Keratinocyte (primary cell): Measurements from ENCODE around the gene CDR2L. TPM values are rescaled to one million over a fixed set of nuclear protein-coding genes. Genes with fewer than 3 reads are reported as not detected.
"Not testable (repeated sequence)": the region's sequence is repeated elsewhere in the genome, so short reads cannot be mapped to it uniquely, and the experiment has no call there.

Experiments used
- DNase-seq: peaks from one replicate; pipeline ENCODE4 v3.0.0-alpha.2; 2011; ENCODE audit warnings: low read depth, missing footprints, low spot score
- FAIRE-seq: peaks from 2 replicates; lab custom pipeline; 2011; peaks lifted over from hg19 to GRCh38; lab: Jason Lieb, UNC
- H2AFZ ChIP-seq: 2 replicates; pipeline ENCODE4 v1.6.0; 2012; ENCODE audit warnings: low read length, control low read depth, inconsistent platforms; ENCODE audit not compliant: control insufficient read depth
- H3K27ac ChIP-seq: 2 replicates; pipeline ENCODE4 v1.5.1; 2011; ENCODE audit warnings: low read length; ENCODE audit not compliant: control insufficient read depth, insufficient read depth
- H3K27me3 ChIP-seq: 3 replicates; pipeline ENCODE4 v1.6.0; 2011; ENCODE audit warnings: low read length; ENCODE audit not compliant: control insufficient read depth, insufficient read depth; ENCODE audit errors: extremely low read depth
- H3K36me3 ChIP-seq, 2 experiments: 2 replicates in 1 of 2; 3 replicates in 1 of 2; pipeline ENCODE4 v1.5.1; 2011; ENCODE audit warnings: low read length in 2 of 2, mild to moderate bottlenecking in 1 of 2; ENCODE audit not compliant: control insufficient read depth in 2 of 2, insufficient read depth in 2 of 2; ENCODE audit errors: extremely low read depth in 1 of 2
- H3K4me1 ChIP-seq: 3 replicates; pipeline ENCODE4 v1.5.1; 2011; ENCODE audit warnings: low read length; ENCODE audit not compliant: control insufficient read depth, insufficient read depth; ENCODE audit errors: extremely low read depth
- H3K4me2 ChIP-seq: 3 replicates; pipeline ENCODE4 v1.6.0; 2011; ENCODE audit warnings: low read depth, low read length; ENCODE audit not compliant: control insufficient read depth, insufficient read depth; ENCODE audit errors: extremely low read depth
- H3K4me3 ChIP-seq, 3 experiments: fragments of 200-600 bp in 1 of 3; sonication (generic) in 1 of 3; 2 replicates in 2 of 3; 3 replicates in 1 of 3; pipeline ENCODE4 v1.5.1; 2011 to 2016; ENCODE audit warnings: low read length in 3 of 3, mild to moderate bottlenecking in 3 of 3, control low read depth in 2 of 3, inconsistent platforms in 1 of 3, low read depth in 1 of 3, mixed read lengths in 1 of 3, mixed run types in 1 of 3, moderate library complexity in 1 of 3; ENCODE audit not compliant: control insufficient read depth in 2 of 3, insufficient read depth in 2 of 3; ENCODE audit errors: extremely low read depth in 1 of 3
- H3K79me2 ChIP-seq: 2 replicates; pipeline ENCODE4 v1.6.0; 2012; ENCODE audit warnings: low read length; ENCODE audit not compliant: control insufficient read depth, insufficient read depth
- H3K9ac ChIP-seq: 3 replicates; pipeline ENCODE4 v1.6.0; 2011; ENCODE audit warnings: low read length; ENCODE audit not compliant: control insufficient read depth, insufficient read depth; ENCODE audit errors: extremely low read depth
- H3K9me1 ChIP-seq: 3 replicates; pipeline ENCODE4 v1.6.0; 2011; ENCODE audit warnings: low read length; ENCODE audit not compliant: control insufficient read depth, insufficient read depth; ENCODE audit errors: extremely low read depth
- H3K9me3 ChIP-seq: 2 replicates; pipeline ENCODE4 v1.5.1; 2012; ENCODE audit warnings: low read depth, low read length; ENCODE audit not compliant: control insufficient read depth
- H4K20me1 ChIP-seq: 3 replicates; pipeline ENCODE4 v1.6.0; 2011; ENCODE audit warnings: low read length; ENCODE audit not compliant: control insufficient read depth, insufficient read depth; ENCODE audit errors: extremely low read depth
- CTCF ChIP-seq, 3 experiments: IDR thresholded peaks in 1 of 3; conservative IDR thresholded peaks in 1 of 3; optimal IDR thresholded peaks in 1 of 3; 2 replicates in 2 of 3; 3 replicates in 1 of 3; pipeline versions ENCODE3 to v1.5.1; 2011; ENCODE audit warnings: low read length in 3 of 3, mild to moderate bottlenecking in 3 of 3, moderate library complexity in 2 of 3, control low read depth in 1 of 3, inconsistent platforms in 1 of 3; ENCODE audit not compliant: insufficient read depth in 2 of 3; ENCODE audit errors: extremely low read depth in 1 of 3
- EZH2 ChIP-seq: IDR thresholded peaks from one replicate; pipeline ENCODE4 v1.6.1; 2012; ENCODE audit warnings: inconsistent platforms, mild to moderate bottlenecking, low read length, moderate library complexity
- dilution Hi-C: fragments of 300-500 bp; cut with MboI; formaldehyde crosslinking; loops from one replicate; pipeline ENCODE4 v1.7.0; 2020; ENCODE audit warnings: low sequenced_read_pairs; ENCODE audit not compliant: extremely low pct_ligation_motif_present
- polyA plus RNA-seq, 5 experiments: library from polyadenylated mRNA; depleted of rRNA in 3 of 5; stranded (reverse) in 3 of 5; stranded (forward) in 1 of 5; unstranded in 1 of 5; fragments of >200 nt; gene quantifications; 1 replicate in 1 of 5; 2 replicates in 3 of 5; 3 replicates in 1 of 5; pipeline versions ENCODE4 v1.2.1 to v1.2.3, GENCODE V29; 2011 to 2012; ENCODE audit warnings: missing spikeins in 2 of 5, low read depth in 1 of 5, low replicate concordance in 1 of 5

Gene CDR2L
- polyA plus RNA-seq, 1 donor (not counting 4 experiments of a cell fraction or from before 2014, with no cell fraction given), result 7.1 TPM

DNA sequence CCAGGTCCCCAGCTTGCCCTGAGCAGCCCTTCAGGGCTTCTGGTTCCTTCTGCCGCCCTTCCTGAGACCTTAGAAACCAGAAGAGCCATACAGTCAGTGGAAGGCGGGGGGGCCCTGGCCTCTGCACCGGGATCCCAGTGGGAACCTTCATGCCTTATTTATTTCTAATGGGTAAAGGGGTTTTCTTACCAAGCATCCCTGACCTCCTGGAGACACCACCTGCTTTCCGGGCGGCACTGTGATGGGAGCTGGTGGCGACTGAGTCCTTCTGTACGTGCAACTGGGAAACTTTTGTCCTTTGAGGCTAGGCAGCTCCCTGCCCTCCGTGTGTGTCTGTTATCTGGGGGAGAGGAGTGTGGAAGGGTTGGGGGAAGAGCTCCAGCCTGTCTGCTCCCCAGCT, 17.9 kb downstream of the CDR2L start:
- Histone ChIP-seq H3K4me1 (no peaks in the 10 kb centered on the region), H3K79me2 (no peaks in the 10 kb centered on the region), H2AFZ (no peak overlapping the region), H3K27me3 (no peaks in the 10 kb centered on the region), H3K9me3 (no peaks in the 10 kb centered on the region), H3K9me1 (no peaks in the 10 kb centered on the region), H4K20me1 (no peaks in the 10 kb centered on the region), H3K36me3 (peaks cover 0 to 27% of the 10 kb centered on the region in 2 experiments), H3K9ac (no peak overlapping the region), H3K4me3 (no peak overlapping the region), H3K4me2 (no peak overlapping the region), H3K27ac (no peak overlapping the region)
- FAIRE-seq (no peak), DNase-seq (no peak)
- dilution Hi-C loops, result no loop called here
- TF ChIP-seq CTCF (optimal IDR thresholded peaks at IDR 0.05 in 1 of 3, IDR thresholded peaks at IDR 0.05 in 1 of 3, conservative IDR thresholded peaks at IDR 0.05 in 1 of 3; ENCODE audit: extremely low read depth in 1 of 3, insufficient read depth in 2 of 3, low read length in 3 of 3), result no peak
- TF ChIP-seq EZH2, result no peak

- H3K27ac ChIP-seq, H3K9me3 ChIP-seq, H3K27me3 ChIP-seq, H3K9ac ChIP-seq, H3K9me1 ChIP-seq, FAIRE-seq, H3K4me2 ChIP-seq, H3K79me2 ChIP-seq, H3K4me3 ChIP-seq, H2AFZ ChIP-seq, dilution Hi-C loops, DNase-seq, H4K20me1 ChIP-seq, H3K4me1 ChIP-seq: not testable (repeated sequence)
- peaks cover 0 to 27% of the 10 kb centered on the region in 2 experiments for H3K36me3 ChIP-seq
Observed at GRCh38 chr17:75006084-75006483, 18.7 kb downstream of the CDR2L start.

GRCh38 chr17:75006653-75007052, 19.2 kb downstream of the CDR2L start:
- Histone ChIP-seq H3K9ac (no peak overlapping the region), H3K36me3 (peaks cover 0 to 22% of the 10 kb centered on the region in 2 experiments), H3K4me2 (no peak overlapping the region), H3K4me3 (no peak overlapping the region), H3K27me3 (no peaks in the 10 kb centered on the region), H2AFZ (no peak overlapping the region), H3K79me2 (no peaks in the 10 kb centered on the region), H3K4me1 (peaks cover 7% of the 10 kb centered on the region), H3K9me1 (no peaks in the 10 kb centered on the region), H3K9me3 (no peaks in the 10 kb centered on the region), H4K20me1 (no peaks in the 10 kb centered on the region), H3K27ac (no peak overlapping the region)
- TF ChIP-seq CTCF (optimal IDR thresholded peaks at IDR 0.05 in 1 of 3, IDR thresholded peaks at IDR 0.05 in 1 of 3, conservative IDR thresholded peaks at IDR 0.05 in 1 of 3; ENCODE audit: extremely low read depth in 1 of 3, insufficient read depth in 2 of 3, low read length in 3 of 3), result peak in 1 of 3 experiments; percentile 18
- TF ChIP-seq EZH2, result no peak
- dilution Hi-C loops, result no loop called here
- FAIRE-seq (no peak), DNase-seq (no peak)
